ENCODE measurements around the gene PLP1. TPM values are rescaled to one million over a fixed set of nuclear protein-coding genes. Genes with fewer than 3 reads are reported as not detected.

Gene PLP1
- total RNA-seq, 6 experiments from 2014 or later: 0.24 to 0.75 (median 0.61) TPM; not detected in 2

- no peak overlapping the region for H3K27ac ChIP-seq
- H3K27me3 ChIP-seq: no peaks in the 10 kb centered on the region
- TF ChIP-seq POLR2A (IDR thresholded peaks at IDR 0.05) (no peak), CTCF (IDR thresholded peaks at IDR 0.05) (no peak)
- ATAC-seq (peak in 2 of 4 donors; percentile 20 to 27), DNase-seq (no peak)
- no peak overlapping the region for H3K4me3 ChIP-seq
- intact Hi-C loops (cut with DNase I): no loop called here
- H3K36me3 ChIP-seq: no peaks in the 10 kb centered on the region
- H3K9me3 ChIP-seq: no peaks in the 10 kb centered on the region
- H3K4me1 ChIP-seq: no peaks in the 10 kb centered on the region
- 28% methylated on average over 8 of the region's 8 CpGs for WGBS (ENCODE audit: insufficient coverage, low coverage, low lambda C conversion rate, missing lambda C conversion rate)
Observed at GRCh38 chrX:103730796-103731493, 45.7 kb upstream of the PLP1 start.

GRCh38 chrX:103733017-103733416 is 43.6 kb upstream of the PLP1 start:
- 80% methylated on average over 1 of the region's 1 CpG for WGBS (ENCODE audit: insufficient coverage, low coverage, low lambda C conversion rate, missing lambda C conversion rate)
- H3K36me3 ChIP-seq: no peaks in the 10 kb centered on the region

GRCh38 chrX:103734125-103734760 is 42.4 kb upstream of the PLP1 start:
- H3K9me3 ChIP-seq: no peaks in the 10 kb centered on the region
- intact Hi-C loops (cut with DNase I): no loop called here
- H3K4me3 ChIP-seq: no peak overlapping the region
- no peaks in the 10 kb centered on the region for H3K27me3 ChIP-seq
- no peaks in the 10 kb centered on the region for H3K36me3 ChIP-seq
- DNase-seq (no peak), ATAC-seq (no peak)
- no peak for TF ChIP-seq POLR2A (IDR thresholded peaks at IDR 0.05)
- TF ChIP-seq CTCF (IDR thresholded peaks at IDR 0.05): no peak
- H3K27ac ChIP-seq: no peak overlapping the region
- no peaks in the 10 kb centered on the region for H3K4me1 ChIP-seq
- WGBS (ENCODE audit: insufficient coverage, low coverage, low lambda C conversion rate, missing lambda C conversion rate): 41% methylated on average over 4 of the region's 4 CpGs

More at GRCh38 chrX:103733017-103733416, 43.6 kb upstream of the PLP1 start:
- TF ChIP-seq POLR2A (IDR thresholded peaks at IDR 0.05) (no peak), CTCF (IDR thresholded peaks at IDR 0.05) (no peak)
- H3K4me3 ChIP-seq: no peak overlapping the region
- no peaks in the 10 kb centered on the region for H3K27me3 ChIP-seq
- H3K27ac ChIP-seq: no peak overlapping the region
- intact Hi-C loops (cut with DNase I): no loop called here
- H3K9me3 ChIP-seq: no peaks in the 10 kb centered on the region
- DNase-seq (no peak), ATAC-seq (no peak)
- no peaks in the 10 kb centered on the region for H3K4me1 ChIP-seq

- H3K27me3 ChIP-seq: no peaks in the 10 kb centered on the region
- DNase-seq: no peak
- intact Hi-C loops (cut with DNase I): no loop called here
- ATAC-seq: no peak
- H3K36me3 ChIP-seq: no peaks in the 10 kb centered on the region
- TF ChIP-seq POLR2A (IDR thresholded peaks at IDR 0.05) (no peak), CTCF (IDR thresholded peaks at IDR 0.05) (no peak)
- H3K4me3 ChIP-seq: no peak overlapping the region
- H3K27ac ChIP-seq: no peak overlapping the region
- H3K4me1 ChIP-seq: no peaks in the 10 kb centered on the region
- H3K9me3 ChIP-seq: no peaks in the 10 kb centered on the region
Observed at GRCh38 chrX:103737696-103738095, 38.9 kb upstream of the PLP1 start.
